NCI-H526 treated with DMSO at 0.1 percent for 48 hours (cell line): Measurements from ENCODE around the gene EBF4.
"Not testable (repeated sequence)": the region's sequence is repeated elsewhere in the genome, so short reads cannot be mapped to it uniquely, and the experiment has no call there.

Experiments
- DNase-seq: peaks from one replicate; lab custom pipeline; 2025; lab: John Stamatoyannopoulos, UW

EBF4 gene

DNA sequence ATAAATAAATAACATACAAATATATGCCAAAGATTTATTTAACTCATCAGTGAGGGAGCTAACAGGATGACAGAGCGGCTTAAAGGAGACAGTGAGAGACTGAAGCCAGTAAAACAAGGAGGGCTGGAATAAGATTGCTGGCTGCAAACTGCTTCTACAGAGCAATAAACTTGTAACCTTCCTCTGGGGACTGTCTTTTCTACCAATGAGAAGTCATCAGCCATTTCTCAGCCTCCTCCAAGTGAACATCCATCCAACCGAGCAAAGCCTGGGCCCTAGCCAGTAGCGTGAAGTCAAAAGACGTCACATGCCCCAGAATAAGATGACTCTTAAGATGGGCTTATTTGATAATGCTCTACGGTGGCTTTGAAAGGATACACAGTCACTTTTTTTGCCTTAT, 65.4 kb downstream of the EBF4 start:
- no peak for DNase-seq

DNA sequence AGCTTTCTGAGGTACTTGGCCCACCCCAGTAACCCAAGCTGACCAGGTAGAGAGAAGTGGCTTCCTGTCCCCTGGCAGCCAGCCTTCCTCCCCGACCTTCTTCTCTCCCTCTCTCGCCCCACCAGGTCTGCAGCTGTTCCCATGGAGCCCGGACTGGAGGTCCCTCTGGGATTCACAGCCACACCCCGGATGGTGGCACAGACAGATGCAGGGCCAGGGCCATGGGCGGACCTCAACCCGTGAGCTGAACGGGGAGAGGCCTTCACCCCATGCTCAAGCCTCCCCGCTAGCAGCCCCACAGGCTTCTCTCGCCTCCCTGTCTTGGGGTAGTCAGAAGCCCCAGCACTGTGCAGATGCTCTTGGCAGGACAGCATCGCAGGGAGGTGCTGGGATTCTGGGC, 66.6 kb downstream of the EBF4 start:
- no peak for DNase-seq

DNA sequence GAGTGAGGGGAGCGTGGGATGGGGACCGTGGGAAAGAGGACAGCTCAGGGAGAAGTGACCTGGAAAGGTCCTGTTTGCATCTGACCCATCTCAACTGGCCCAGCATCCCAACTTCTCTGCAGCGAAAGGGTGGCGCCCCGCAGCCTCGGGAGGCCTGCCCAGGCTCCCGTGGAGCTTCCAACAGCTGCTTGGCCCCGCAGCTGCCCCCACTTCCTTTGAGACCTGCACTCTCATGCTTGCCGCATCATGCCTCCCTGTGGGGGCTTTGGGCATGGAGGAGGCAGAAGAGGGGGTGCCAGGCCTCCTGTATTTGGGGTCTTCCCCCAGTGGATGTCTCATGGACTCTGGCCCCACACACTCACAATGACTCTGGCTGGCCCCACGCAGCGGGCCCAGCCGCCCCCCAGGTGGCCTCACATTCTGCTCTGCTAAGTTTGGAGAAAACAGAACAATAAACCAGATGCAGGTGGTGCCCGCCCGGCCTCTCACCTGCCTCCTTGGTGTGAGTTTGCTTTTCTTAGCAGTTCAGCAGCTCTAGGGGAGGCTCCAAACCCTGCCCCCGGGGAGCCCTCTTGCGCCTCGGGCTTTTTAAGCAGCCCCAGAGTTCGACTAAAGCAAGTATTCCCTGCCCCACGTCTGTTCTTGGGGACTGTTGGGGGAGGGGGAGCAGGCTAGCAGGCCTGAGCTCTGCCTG, 67.2 kb downstream of the EBF4 start:
- DNase-seq = no peak

DNA sequence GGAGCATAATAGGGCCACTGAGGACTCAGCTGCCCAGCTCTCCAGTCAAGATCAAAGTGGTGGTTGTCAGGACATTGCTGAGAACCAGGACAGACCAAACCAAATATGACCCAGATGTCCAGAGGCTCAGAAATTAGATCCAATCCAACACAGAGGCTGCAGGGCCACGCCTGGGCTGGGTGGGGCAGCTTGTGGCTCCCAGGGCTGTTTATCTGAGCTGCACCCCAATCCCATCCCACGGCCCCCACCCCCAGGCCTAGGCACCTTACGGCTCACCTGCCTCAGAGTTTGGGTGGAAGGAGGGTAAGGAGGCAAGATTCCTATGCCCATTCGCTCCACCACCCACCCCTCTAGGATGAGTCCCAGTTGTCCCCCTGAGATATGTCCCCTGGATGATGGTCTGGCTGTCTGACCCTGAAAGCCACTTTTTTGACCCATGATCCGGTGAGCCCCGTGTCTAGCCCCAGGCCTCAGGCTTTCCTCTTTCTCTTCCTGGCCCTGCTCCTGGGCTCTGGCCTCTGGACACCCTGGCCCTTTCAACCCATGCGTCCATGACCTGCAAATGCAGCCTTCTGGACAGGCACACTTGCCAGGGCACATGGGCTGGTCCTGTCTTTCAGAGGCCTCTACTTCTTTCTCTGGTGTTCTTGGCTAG, 67.8 kb downstream of the EBF4 start:
- no peak for DNase-seq

DNA sequence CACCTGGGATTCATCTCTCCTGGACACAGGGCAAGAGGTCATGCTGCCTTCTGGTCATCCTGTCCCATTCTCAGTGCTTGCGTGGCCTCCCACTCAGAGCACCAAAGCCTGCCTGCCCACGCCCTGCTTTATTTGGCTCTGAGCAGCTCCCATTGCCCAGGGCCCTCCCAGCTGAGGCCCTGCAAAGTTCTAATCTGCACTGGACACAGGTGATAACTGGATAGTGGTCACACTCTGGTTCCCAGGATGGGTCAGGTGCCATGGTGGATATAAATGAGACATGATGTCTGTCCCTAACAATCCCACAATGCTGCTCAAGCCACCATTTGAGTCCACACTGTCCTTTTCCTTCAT, 68.3 kb downstream of the EBF4 start:
- no peak for DNase-seq

DNA sequence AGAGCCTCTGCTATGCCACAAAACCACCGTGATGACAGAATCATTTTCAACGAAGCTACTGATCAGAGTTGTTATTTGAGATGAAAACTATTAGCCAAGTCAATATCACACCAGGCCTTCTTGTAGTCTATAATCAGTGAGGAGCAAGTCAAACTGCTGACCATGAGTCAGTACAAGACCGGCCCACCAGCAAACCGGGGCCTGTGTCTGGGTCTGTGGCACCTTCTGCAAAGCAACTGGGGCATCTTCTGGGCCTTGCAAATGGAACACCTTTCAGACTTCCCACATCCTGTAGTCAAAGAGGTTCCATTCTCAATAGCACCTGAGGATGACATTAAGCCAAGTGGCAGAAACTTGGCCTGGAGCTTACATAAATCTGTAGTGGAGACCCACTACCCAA, 69.3 kb downstream of the EBF4 start:
- no peak for DNase-seq

DNA sequence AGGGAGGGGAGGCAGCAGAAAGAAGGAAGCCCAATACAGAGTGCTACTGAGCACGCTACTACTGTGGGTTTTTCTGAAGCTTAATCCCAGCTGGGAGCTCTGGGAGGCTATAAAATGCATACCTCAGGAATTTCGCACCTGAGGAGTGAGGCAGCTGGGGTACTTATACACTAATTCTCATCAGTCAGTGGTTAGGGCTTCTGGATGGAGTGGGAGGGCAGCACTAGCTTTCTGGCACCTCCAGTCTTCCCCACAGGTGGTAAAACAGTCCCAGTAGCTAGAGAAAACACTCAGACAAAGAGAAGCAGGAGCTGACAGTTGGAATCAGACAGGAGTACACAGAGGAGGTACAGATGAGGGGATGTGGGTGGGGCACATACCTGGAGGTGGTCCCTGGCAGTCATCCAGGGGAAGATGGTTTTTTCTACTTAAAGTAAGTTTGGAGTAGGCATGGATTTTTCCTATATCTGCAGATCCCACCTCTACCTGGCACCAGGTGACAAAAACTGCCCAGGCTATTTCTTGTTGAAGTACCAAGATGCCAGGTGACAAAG, 70.1 kb downstream of the EBF4 start:
- no peak for DNase-seq

DNA sequence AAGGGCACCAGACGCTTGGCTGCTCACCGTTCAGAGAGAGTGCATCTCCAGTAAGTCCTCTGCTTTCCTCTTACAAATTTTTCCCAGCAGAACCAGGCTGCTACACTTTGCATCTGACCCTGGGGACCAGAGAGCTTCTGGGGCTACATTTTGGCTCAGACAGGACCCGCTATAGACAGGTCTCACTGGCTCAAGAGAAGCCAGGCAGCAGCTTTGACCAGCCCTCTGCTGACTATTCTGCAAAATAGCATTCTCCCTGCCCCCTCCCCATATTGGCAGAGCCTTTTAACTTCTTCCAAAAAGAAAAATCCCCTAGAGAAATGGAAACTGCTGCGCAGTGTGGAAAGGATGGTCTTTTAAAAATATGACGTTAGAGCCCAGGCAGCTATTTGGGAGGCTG, 70.6 kb downstream of the EBF4 start:
- DNase-seq = no peak

DNA sequence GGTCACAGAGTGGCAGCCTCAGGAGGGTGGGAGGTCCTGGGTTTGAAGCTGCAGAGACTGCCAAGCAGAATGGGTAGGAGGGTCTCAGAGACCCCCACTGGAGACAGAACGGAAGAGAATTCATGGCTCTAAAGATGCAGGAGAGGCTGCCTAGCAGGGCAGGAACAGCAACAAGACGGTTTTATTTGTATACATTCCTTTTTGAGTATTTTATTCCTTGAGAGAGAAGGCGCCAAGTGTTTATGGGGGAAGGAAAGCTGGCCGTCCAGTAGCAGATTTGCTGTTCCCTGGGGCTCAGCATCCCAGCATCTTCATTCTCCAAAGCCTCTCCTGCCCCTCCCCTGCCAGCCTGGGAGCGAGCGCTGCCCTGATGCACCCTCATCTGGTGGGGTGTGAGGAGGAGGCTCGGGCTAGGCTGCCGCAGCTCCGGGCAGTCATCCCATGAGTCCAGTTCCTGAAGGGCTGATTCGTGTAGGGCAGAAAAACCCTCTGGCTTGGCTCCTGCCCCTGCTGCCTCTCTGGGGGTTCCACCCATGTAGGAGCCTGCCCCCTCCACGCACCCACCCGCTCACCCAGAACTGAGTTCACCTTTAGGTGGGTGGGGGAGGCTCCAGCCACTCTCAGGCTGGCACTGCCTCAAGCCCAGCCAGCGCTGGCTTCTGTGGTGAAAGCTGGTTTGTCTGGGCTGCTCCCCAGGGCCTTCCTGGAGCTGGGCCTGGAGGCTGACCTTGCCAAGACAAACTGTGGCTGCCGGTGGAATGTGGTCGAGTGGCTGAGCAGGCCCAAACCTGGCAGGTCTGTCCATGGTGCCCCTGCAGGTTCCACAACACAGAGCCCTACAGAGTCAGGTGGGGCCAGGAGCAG, 75.4 kb downstream of the EBF4 start:
- DNase-seq = no peak

DNA sequence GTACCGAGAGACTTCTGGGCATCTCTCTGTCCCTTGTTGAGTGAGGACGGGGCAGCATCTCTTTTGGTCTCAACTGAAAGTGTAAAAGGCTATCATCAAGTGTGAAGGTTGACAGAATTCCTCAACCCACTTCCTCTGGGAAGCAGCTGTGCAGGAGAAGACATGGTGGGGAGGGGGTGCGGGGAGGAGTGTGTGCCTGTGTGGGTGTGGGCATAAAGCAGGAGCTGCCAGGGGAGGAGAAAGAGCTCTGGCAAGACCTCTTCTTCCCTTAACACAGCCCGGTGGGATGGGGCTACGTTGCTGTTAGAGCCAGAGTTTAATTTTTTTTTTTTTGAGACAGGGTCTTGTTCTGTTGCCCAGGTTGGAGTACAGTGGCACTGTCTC, 76.0 kb downstream of the EBF4 start:
- no peak for DNase-seq

DNA sequence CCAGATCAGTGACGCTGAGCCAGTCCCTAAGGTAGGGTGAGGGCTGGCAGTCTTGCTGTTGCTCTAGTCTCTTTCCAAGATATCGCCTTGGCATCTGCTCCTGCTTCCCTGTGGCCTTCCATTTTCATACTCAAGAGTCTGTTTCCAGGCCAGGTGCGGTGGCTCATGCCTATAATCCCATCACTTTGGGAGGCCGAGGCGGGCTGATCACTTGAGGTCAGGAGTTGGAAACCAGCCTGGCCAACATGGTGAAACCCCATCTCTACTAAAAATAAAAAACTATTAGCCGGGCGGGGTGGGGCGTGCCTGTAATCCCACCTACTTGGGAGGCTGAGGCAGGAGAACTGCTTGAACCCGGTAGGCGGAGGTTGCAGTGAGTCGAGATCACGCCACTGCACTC, 77.5 kb downstream of the EBF4 start:
- DNase-seq = not testable (repeated sequence)

DNA sequence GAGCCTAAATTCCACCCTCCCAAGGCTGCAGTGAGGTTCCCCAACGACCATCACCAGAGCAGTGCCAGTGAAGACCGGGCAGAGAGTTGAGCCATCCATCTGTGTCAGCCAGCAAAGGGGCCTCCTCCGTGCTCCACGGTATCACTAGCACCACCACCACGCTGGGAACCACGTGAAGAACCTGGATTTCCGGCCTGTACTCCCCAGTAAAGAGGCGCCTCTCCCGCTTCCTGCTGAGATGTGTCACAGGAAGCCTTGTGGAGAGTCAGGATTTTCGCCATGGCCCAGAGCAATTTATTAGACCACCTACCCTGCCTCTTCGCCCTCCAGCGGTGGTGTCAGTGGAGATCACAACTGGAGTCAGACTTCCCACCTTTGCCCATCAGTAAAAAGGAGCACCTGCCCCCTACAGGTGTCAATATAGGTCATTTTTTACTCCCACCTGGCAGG, 79.1 kb downstream of the EBF4 start:
- no peak for DNase-seq

DNA sequence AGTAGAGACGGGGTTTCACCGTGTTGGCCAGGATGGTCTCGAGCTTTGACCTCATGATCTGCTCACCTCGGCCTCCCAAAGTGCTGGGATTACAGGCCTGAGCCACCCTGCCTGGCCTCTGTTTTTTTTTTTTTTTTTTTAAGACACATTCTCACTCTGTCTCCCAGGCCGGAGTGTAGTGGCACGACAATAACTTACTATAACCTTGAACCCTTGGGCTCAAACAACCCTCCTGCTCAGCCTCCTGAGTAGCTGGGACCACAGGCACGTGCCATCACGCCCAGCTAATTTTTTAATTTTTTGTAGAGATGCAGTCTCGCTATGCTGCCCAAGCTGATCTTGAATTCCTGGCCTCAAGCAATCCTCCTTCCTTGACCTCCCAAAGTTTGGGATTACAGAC, 81.2 kb downstream of the EBF4 start:
- no peak for DNase-seq

DNA sequence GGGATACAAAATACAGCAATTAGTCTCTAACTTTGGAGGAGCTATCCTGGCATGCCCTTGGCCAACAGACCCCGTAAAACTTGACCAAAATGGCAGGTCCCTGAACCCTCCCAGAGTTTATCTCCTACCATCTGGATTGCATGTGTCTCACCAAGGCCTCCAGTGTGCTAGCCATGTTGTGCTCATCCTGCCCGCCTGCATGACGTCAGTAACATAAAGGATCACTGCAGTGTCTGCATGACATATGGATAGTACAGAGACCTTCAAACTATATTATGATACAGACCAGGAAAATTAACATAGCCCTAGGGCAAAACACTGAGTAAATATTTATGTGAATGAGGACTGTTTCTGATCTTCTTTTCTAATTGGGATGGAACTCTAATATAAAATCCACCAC, 82.6 kb downstream of the EBF4 start:
- no peak for DNase-seq

DNA sequence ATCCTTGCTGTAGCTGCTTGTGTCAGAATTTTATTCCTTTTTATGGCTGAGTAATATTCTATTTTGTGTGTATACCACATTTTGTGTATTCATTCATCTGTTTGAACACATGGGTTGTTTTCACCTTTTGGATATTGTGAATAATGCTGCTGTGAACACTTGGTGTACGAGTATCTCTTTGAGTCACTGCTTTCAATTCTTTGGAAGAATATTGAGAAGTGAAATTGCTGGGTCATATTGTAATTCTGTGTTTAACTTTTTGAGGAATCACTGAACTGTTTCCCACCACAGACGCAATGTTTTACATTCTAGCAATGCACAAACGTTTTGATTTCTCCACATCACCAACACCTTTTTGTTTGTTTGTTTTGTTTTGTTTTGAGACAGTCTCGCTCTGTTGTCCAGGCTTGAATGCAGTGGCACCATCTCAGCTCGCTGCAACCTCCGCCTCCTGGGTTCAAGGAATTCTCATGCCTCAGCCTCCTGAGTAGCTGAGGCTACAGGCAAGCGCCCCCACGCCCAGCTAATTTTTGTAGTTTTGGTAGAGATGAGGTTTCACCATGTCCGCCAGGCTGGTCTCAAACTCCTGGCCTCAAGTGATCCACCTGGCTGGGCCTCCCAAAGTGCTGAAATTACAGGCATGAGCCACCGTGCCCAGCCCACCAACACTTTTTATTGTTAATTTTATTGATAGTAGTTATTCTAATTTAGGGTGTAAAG, 86.2 kb downstream of the EBF4 start:
- DNase-seq = no peak

DNA sequence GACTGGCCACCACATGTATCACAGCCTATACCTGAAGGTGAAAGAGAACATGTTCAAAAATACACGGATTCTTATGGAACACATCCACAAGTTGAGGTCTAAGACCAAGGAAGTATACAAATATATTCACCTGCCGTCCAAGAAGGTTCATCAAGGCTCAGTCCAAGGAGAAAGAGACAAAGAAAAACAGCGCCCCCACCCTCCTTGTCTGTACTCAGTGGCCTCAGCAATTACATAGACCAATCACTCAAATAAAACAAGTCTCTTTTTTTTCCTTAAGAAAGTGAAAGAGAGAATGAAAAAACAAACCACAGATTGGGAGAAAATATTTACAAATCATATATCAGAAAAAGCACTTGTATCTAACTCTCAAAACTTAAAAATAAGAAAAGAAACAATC, 88.4 kb downstream of the EBF4 start:
- no peak for DNase-seq

DNA sequence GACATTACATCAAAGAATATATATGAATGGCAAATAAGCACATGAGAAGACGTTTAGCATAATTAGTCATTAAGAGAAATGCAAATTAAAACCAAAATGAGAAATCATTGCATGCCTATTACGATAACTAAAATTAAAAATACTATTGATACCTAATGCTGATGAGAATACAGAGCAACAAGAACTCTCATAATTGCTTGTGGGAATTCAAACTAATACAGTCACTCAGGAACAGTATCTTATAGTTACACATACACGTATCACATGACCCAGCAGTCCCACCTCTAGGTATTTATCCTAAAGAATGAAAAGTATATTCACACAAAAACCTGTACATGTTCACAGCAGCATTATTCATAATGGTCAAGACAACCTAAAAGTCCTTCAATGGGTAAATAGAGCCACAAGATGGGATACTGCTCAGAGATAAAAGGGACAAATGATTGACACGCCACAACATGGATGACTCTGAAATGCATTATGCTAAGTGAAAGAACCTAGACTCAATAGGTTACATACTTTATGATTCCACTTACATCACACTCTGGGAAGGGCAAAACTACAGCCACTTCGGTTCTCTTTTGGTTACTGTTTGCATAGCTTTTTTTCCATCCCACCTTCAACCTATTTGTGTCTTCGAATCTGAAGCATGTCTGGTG, 91.5 kb downstream of the EBF4 start:
- no peak for DNase-seq

DNA sequence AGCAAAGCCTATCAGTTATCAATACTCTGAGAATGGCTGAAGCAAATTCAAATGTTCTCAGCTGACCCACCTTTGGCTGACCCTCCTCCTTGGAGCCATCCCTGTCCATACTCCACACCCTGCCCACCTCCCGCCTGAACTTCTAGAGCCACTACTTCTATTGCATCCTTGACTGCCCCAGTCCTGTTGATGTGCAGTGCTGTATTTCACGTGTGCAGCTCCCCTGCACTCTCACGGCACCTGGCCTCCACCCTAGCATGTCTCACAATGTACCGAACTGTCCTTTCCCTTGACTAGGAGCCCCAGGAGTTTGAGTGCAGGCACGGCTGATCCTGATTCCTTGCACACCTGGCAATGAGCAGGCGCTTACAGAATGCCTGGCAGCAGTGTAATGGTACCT, 100.9 kb downstream of the EBF4 start:
- DNase-seq = no peak

DNA sequence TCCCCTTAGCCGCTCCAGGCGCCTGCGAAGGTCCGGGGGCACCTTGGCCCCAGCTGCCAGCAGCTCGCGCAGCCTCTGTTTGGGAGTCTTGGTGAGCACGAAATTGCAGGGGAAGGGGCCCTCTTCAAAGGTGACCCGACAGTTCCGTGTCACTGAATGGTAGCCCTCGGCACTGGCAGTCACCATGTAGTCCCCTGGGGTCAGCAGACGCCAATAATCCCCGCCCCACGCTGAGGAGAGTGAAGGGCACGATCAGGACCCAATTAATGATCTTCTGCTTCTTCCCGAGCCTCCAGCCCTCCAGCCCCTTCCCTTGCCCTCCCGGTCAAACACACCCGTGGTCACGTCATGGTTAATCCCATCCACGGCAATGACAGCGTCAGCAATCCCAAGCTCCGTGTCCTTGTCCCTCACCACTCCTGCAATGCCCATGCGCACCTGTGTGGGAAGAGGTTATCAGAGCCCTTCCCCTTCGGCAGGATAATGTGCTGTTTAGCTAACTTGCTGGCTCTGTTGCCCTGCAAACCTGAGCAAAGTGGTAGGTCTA, 101.7 kb downstream of the EBF4 start:
- DNase-seq = no peak

DNA sequence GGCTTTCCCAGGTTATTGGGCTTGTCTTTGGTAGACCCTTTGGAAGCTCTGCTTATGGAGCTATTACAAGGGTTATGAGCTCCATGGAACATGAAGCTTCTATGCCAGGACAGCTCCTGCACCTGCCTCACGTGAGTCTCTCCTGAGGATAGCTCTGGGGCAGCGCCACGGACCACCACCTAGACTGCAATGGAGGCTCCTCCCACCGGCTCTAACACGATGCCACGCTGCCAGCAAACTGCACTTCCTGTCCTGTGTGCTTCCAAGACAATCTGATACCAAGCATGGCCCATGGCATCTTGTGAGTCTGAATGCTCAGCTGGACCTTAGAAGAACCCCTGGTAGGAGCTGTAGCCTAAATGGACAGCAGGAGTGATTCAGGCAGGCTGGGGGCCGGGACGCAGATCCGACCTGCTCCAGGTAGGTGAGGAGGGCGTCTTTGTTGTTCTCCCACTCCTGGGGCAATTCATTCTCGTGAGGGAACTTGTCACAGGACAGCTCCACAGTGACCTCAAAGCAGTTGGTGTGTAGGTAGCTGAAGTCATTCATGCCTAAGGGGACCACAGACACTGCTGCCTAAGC, 102.4 kb downstream of the EBF4 start:
- DNase-seq = no peak

DNA sequence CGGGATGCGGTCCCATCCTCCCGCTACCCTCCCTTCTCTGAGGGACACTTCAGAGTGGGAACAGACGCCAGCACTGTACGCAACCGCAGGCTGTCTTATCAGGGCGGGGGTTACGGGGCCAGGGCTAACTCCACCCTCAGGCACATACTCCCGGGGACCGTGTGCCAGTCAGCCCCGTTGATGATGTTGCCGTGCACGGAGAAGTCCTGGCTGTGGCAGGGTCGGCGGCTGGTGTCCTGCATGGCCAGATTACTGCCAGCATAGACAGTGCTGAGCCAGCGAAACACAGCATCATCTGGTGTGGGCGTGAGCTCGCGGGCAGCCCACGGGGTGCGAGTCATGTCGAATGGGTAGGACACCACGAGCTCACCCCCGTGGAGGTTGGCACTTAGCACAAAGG, 102.9 kb downstream of the EBF4 start:
- no peak for DNase-seq
